Peyer's patch (tissue), 4 donors: ENCODE data around the gene FAM50A.

Source experiments
- POLR2A ChIP-seq, 2 donors: fragments of 450-650 bp; IDR thresholded peaks; one replicate each; pipeline ENCODE4 v1.5.1; 2017; ENCODE audit warnings: antibody characterized with exemption in 2 of 2, mild to moderate bottlenecking in 2 of 2, moderate library complexity in 2 of 2
- TF ChIP-seq, protein P1 (sequence below), 6 experiments: fragments of 450-650 bp in 4 of 6; fragments of 200-600 bp in 2 of 6; sonication (generic) in 1 of 6; IDR thresholded peaks; one replicate each; pipeline ENCODE4 v1.5.1; 2017 to 2019; ENCODE audit warnings: antibody characterized with exemption in 6 of 6, mild to moderate bottlenecking in 3 of 6, moderate library complexity in 1 of 6

DNA sequence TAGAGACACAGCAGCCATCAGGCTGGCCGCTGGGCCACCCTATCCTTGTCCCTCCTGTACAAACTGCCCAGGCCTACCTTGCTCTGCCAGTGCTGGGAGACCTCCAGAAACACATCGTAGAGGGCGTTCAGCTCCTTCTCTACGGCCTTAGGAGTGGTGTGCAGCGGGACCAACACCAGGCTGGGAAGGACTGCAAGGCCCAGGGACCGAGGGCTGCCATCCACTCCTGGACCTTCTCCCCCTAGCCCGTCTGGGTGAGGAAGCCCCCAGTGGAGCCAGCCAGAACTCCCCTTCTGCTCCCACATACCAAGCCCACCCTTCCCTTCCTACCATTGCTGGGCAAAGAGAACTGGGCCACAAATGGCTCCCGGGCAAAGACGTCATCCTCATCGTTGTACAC is 40.7 kb upstream of the FAM50A start:
- TF ChIP-seq, protein P1, sequence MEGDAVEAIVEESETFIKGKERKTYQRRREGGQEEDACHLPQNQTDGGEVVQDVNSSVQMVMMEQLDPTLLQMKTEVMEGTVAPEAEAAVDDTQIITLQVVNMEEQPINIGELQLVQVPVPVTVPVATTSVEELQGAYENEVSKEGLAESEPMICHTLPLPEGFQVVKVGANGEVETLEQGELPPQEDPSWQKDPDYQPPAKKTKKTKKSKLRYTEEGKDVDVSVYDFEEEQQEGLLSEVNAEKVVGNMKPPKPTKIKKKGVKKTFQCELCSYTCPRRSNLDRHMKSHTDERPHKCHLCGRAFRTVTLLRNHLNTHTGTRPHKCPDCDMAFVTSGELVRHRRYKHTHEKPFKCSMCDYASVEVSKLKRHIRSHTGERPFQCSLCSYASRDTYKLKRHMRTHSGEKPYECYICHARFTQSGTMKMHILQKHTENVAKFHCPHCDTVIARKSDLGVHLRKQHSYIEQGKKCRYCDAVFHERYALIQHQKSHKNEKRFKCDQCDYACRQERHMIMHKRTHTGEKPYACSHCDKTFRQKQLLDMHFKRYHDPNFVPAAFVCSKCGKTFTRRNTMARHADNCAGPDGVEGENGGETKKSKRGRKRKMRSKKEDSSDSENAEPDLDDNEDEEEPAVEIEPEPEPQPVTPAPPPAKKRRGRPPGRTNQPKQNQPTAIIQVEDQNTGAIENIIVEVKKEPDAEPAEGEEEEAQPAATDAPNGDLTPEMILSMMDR (IDR thresholded peaks at IDR 0.05): no peak
- no peak for TF ChIP-seq POLR2A (IDR thresholded peaks at IDR 0.05)
